Activated naive CD4-positive, alpha-beta T cell treated with anti-CD3 and anti-CD28 coated beads for 36 hours (primary cell): ENCODE data around the gene NBPF9. TPM values are rescaled to one million over a fixed set of nuclear protein-coding genes. Genes with fewer than 3 reads are reported as not detected.
"Not testable (repeated sequence)": the region's sequence is repeated elsewhere in the genome, so short reads cannot be mapped to it uniquely, and the experiment has no call there.

Experiments
- CTCF ChIA-PET: fragments of 350-600 bp; sonication (Branson Sonifier 250); formaldehyde crosslinking; loops from one replicate; lab custom pipeline; 2021; ENCODE audit warnings: antibody characterized with exemption; lab: Charles Lee
- DNase-seq: peaks from one replicate; pipeline ENCODE4 v3.0.0-alpha.2; 2020
- H3K27ac Mint-ChIP-seq: one replicate; pipeline ENCODE4 v1.8.0; 2021; ENCODE audit warnings: mild to moderate bottlenecking, mixed read lengths
- H3K27me3 Mint-ChIP-seq: one replicate; pipeline ENCODE4 v1.8.0; 2021; ENCODE audit warnings: low read depth, mixed read lengths
- H3K36me3 Mint-ChIP-seq: one replicate; pipeline ENCODE4 v1.8.0; 2021; ENCODE audit warnings: low read depth, mixed read lengths
- H3K4me1 Mint-ChIP-seq: one replicate; pipeline ENCODE4 v1.8.0; 2021; ENCODE audit warnings: low read depth, mixed read lengths
- H3K4me3 Mint-ChIP-seq: one replicate; pipeline ENCODE4 v1.8.0; 2021; ENCODE audit warnings: mild to moderate bottlenecking, moderate library complexity, mixed read lengths
- H3K9me3 Mint-ChIP-seq: one replicate; pipeline ENCODE4 v1.8.0; 2021; ENCODE audit warnings: mixed read lengths
- intact Hi-C: fragments of 100-400 bp; cut with micrococcal nuclease; formaldehyde crosslinking; loops from one replicate; pipeline ENCODE4 v1.15.1; 2023
- total RNA-seq, 2 experiments: library from RNA; stranded (reverse); gene quantifications; one replicate each; pipeline ENCODE4 v1.2.3, GENCODE V29; 2021

NBPF9 gene
- total RNA-seq, 2 experiments from 2014 or later: 25.2 to 26.9 TPM

- DNase-seq, H3K27ac Mint-ChIP-seq, H3K36me3 Mint-ChIP-seq, H3K27me3 Mint-ChIP-seq, intact Hi-C loops, H3K4me3 Mint-ChIP-seq, H3K4me1 Mint-ChIP-seq, H3K9me3 Mint-ChIP-seq, CTCF ChIA-PET: not testable (repeated sequence)
Observed at GRCh38 chr1:149093155-149093554, 10.2 kb downstream of the NBPF9 start.

- H3K36me3 Mint-ChIP-seq, CTCF ChIA-PET, intact Hi-C loops, H3K4me1 Mint-ChIP-seq, DNase-seq, H3K4me3 Mint-ChIP-seq, H3K27me3 Mint-ChIP-seq, H3K9me3 Mint-ChIP-seq, H3K27ac Mint-ChIP-seq: not testable (repeated sequence)
Observed at GRCh38 chr1:149075505-149076127, 27.7 kb downstream of the NBPF9 start.

DNA sequence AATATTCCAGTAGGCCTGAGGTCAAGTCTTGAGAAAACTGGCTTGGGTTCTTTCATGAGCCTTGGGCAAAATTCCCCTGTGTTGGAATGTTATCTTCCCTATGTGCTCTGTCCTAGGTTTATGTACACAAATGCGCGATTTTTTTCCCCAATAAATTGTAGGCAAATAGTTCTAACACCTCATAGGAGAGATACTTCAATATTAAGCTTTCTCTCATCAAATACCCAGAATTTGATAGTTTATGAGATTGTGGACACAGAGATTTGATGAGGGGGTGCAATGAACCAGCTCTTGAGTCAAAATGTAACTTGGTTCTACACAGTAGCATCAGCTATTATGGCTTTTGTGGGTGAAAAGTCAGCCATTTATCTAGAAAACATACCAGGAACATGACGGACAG, 38.7 kb downstream of the NBPF9 start:
- H3K4me3 Mint-ChIP-seq, CTCF ChIA-PET, intact Hi-C loops, H3K4me1 Mint-ChIP-seq, H3K27ac Mint-ChIP-seq, H3K9me3 Mint-ChIP-seq, H3K27me3 Mint-ChIP-seq, DNase-seq: not testable (repeated sequence)
- peaks cover 13% of the 10 kb centered on the region for H3K36me3 Mint-ChIP-seq

DNA sequence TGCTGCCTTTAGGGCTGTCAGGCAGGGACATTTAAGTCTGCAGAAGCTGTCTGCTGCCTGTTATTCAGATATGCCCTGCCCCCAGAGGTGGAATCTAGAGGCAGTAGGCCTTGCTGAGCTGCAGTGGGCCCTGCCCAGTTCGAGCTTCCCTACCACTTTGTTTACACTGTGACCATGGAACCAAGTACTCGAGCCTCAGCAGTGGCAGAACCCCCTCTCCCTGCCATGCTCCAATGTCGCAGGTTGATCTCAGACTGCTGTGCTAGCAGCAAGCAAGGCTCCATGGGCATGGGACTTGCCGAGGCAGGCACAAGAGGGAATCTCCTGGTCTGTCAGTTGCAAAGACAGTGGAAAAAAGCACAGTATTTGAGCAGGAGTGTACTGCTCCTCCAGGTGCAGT, 60.3 kb downstream of the NBPF9 start:
- H3K36me3 Mint-ChIP-seq, H3K9me3 Mint-ChIP-seq, H3K4me3 Mint-ChIP-seq, H3K27me3 Mint-ChIP-seq, DNase-seq, CTCF ChIA-PET, H3K4me1 Mint-ChIP-seq, H3K27ac Mint-ChIP-seq, intact Hi-C loops: not testable (repeated sequence)

DNA sequence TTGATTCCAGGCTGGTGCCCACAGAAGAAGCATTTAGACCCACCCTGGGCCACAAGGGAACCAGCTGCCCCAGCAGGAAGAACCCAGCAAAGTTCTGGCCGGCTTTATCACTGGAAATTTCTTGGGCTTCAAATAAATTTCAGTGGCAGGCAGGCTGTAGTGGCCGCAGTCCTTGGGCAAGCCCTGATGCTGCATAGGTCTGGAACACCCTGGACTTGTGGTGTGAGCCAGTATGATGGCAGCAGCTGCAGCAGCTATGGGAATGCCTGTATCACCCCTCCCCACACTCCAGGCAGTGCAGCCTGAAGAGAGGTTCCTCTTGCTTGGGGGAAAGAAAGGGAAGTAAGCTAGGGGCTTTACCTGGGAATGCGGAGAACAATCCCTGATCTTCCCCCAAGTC, 69.4 kb downstream of the NBPF9 start:
- H3K36me3 Mint-ChIP-seq, CTCF ChIA-PET, intact Hi-C loops, H3K9me3 Mint-ChIP-seq, H3K4me3 Mint-ChIP-seq, H3K27ac Mint-ChIP-seq, DNase-seq, H3K27me3 Mint-ChIP-seq, H3K4me1 Mint-ChIP-seq: not testable (repeated sequence)

- H3K9me3 Mint-ChIP-seq, H3K27me3 Mint-ChIP-seq, H3K27ac Mint-ChIP-seq, CTCF ChIA-PET, H3K4me1 Mint-ChIP-seq, DNase-seq, H3K4me3 Mint-ChIP-seq, intact Hi-C loops, H3K36me3 Mint-ChIP-seq: not testable (repeated sequence)
Observed at GRCh38 chr1:149024327-149024726, 79.0 kb downstream of the NBPF9 start.

DNA sequence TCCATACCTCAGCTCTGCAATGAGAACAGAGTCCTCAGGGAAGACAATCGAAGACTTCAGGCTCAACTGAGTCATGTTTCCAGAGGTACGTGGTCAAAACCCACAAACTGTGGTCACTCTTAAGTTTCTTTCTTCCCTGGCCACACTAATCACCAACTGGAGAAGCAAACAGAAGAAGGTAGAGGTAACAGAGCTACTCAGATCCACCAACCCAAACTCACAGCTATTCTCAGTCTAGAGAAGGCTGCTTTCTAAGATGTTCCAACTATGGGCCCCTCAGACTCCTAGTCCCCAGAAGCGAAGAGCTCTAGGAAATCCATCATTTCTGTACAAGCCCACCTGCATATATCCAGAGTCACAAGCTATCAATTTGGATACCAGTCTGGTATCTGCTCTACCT, 84.8 kb downstream of the NBPF9 start:
- CTCF ChIA-PET, H3K36me3 Mint-ChIP-seq, H3K9me3 Mint-ChIP-seq, intact Hi-C loops, H3K4me1 Mint-ChIP-seq, H3K27me3 Mint-ChIP-seq, H3K27ac Mint-ChIP-seq, H3K4me3 Mint-ChIP-seq, DNase-seq: not testable (repeated sequence)

- DNase-seq, H3K27ac Mint-ChIP-seq, H3K4me3 Mint-ChIP-seq, CTCF ChIA-PET, H3K27me3 Mint-ChIP-seq, H3K9me3 Mint-ChIP-seq, H3K4me1 Mint-ChIP-seq, intact Hi-C loops, H3K36me3 Mint-ChIP-seq: not testable (repeated sequence)
Observed at GRCh38 chr1:149016626-149017025, 86.7 kb downstream of the NBPF9 start.

DNA sequence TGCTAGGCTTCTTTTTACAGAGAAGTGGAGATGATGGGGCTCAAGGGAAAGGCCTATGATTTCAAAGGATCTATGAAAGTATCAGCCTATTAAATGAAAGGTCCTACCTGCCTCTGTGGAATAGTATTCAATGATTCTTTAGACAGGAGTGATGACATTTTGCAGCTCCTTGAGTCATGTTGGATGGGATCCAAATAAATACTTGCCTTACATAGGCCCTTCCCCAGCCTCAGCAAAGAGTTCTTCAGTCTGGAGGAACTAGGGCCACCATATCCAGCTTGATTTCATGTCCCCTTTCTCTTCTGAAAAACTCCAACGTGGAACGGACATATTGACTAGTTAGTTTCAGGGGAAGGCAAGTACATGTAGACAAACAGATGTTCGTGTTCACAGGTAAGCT, 87.8 kb downstream of the NBPF9 start:
- H3K4me1 Mint-ChIP-seq, H3K36me3 Mint-ChIP-seq, DNase-seq, H3K9me3 Mint-ChIP-seq, intact Hi-C loops, CTCF ChIA-PET, H3K4me3 Mint-ChIP-seq, H3K27me3 Mint-ChIP-seq, H3K27ac Mint-ChIP-seq: not testable (repeated sequence)

- intact Hi-C loops, DNase-seq, H3K27ac Mint-ChIP-seq, H3K27me3 Mint-ChIP-seq, H3K4me1 Mint-ChIP-seq, H3K36me3 Mint-ChIP-seq, H3K9me3 Mint-ChIP-seq, CTCF ChIA-PET, H3K4me3 Mint-ChIP-seq: not testable (repeated sequence)
Observed at GRCh38 chr1:149013513-149013912, 89.8 kb downstream of the NBPF9 start.

- H3K36me3 Mint-ChIP-seq, intact Hi-C loops, H3K9me3 Mint-ChIP-seq, H3K27ac Mint-ChIP-seq, CTCF ChIA-PET, DNase-seq, H3K4me3 Mint-ChIP-seq, H3K27me3 Mint-ChIP-seq, H3K4me1 Mint-ChIP-seq: not testable (repeated sequence)
Observed at GRCh38 chr1:149012599-149012998, 90.8 kb downstream of the NBPF9 start.

GRCh38 chr1:149009761-149010160, 93.6 kb downstream of the NBPF9 start:
- intact Hi-C loops: not testable (repeated sequence)

DNA sequence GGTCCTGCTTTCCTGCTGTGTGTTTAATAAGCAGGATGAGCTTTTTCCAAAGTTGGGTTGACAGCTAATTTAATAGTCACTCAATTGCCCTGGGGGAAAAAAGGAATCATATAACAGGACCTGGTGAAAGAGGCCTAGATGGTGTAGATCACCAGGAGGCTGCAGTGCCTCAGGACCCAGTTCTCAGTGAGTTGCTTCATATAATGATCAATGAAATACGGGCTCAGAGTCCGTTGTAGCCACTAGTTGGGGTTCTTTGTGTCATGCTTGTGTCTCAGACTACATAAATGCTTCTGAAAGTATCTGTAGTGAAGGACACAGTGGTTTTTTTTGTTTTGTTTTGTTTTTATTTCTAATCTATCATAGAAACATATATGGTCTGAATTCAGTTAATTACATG, 94.6 kb downstream of the NBPF9 start:
- intact Hi-C loops, H3K4me1 Mint-ChIP-seq, CTCF ChIA-PET, DNase-seq, H3K36me3 Mint-ChIP-seq, H3K27ac Mint-ChIP-seq, H3K4me3 Mint-ChIP-seq, H3K9me3 Mint-ChIP-seq, H3K27me3 Mint-ChIP-seq: not testable (repeated sequence)

More at GRCh38 chr1:149009761-149010160, 93.6 kb downstream of the NBPF9 start:
- DNase-seq, H3K36me3 Mint-ChIP-seq, H3K4me3 Mint-ChIP-seq, CTCF ChIA-PET, H3K27me3 Mint-ChIP-seq, H3K4me1 Mint-ChIP-seq, H3K9me3 Mint-ChIP-seq, H3K27ac Mint-ChIP-seq: not testable (repeated sequence)
